Activated CD4-positive, alpha-beta T cell treated with anti-CD3 and anti-CD28 coated beads, Interleukin-2, amount 10 ng/mL, durations not matched to agents 24 days and 14 days (primary cell): Measurements from ENCODE around the gene PHLDA1. TPM values are rescaled to one million over a fixed set of nuclear protein-coding genes. Genes with fewer than 3 reads are reported as not detected.

ENCODE experiments used
- DNase-seq: peaks from one replicate; pipeline ENCODE4 v3.0.0; 2022
- H3K27ac Mint-ChIP-seq: one replicate; pipeline ENCODE4 v1.8.0; 2022; ENCODE audit warnings: mild to moderate bottlenecking, mixed read lengths
- H3K27me3 Mint-ChIP-seq: one replicate; pipeline ENCODE4 v1.8.0; 2022; ENCODE audit warnings: mixed read lengths
- H3K36me3 Mint-ChIP-seq: one replicate; pipeline ENCODE4 v1.8.0; 2022; ENCODE audit warnings: low read depth, mild to moderate bottlenecking, mixed read lengths
- H3K4me1 Mint-ChIP-seq: one replicate; pipeline ENCODE4 v1.8.0; 2021; ENCODE audit warnings: mixed read lengths
- H3K4me3 Mint-ChIP-seq: one replicate; pipeline ENCODE4 v1.8.0; 2022; ENCODE audit warnings: mild to moderate bottlenecking, moderate library complexity, mixed read lengths
- H3K9me3 Mint-ChIP-seq: one replicate; pipeline ENCODE4 v1.8.0; 2021; ENCODE audit warnings: mixed read lengths
- intact Hi-C: fragments of 100-400 bp; cut with micrococcal nuclease; formaldehyde crosslinking; loops from one replicate; pipeline ENCODE4 v1.15.1; 2023
- total RNA-seq: library from RNA; stranded (reverse); gene quantifications from 2 replicates; pipeline ENCODE4 v1.2.3, GENCODE V29; 2022

Gene PHLDA1
- total RNA-seq, 1 donor from 2014 or later, result 60.7 TPM

DNA sequence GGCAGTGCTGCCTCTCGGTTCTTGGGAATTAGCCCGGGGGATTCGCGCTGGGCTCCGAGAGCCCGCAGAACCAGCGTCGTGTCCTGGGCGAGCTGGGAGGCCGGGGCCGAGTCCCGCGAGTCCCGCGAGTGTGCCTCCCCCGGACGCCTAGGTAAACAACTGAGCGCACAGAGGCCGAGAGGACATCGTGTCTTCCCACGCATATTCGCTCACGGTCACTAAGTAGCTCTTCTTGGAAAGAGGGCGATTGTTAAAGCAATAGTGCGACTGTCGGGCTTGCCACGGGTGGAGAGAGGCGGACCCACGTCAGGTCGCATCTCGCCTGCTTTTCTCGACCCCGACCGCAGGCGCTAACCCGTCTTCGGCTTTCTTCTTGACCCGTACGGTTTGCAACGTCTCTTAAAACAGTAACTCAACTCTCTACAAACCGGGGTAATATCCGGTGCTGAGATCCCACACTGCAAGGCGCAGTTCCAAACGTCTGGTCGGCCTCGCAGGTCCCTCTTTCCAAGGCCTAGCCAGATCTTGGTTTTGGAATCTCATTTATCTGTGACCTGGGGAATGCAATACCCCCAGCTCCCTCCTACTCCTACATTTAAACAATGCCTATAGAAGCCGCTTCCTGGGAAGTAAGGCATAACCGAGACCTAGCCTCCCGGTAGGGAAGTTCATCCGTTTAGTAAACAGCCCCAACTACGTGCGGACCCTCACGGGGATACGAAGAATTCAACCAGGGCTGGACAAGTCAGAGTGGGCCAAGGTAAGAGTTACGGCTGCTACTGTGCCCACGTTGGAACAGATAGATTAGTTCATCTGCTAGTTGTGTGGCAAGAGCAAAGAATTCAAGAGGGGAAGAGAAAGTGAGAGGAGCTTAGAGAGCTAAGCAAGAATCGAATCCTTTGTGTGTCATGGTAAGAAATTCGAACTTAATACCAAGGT is 736 bp upstream of the PHLDA1 start:
- Mint-ChIP-seq H3K36me3 (peaks cover 39% of the 10 kb centered on the region), H3K27me3 (peaks cover 2% of the 10 kb centered on the region), H3K4me3 (peak overlapping the region; percentile 99), H3K4me1 (peaks cover 32% of the 10 kb centered on the region), H3K27ac (peak overlapping the region; percentile 99), H3K9me3 (no peaks in the 10 kb centered on the region)
- intact Hi-C loops, result loop anchor here (1.0 to 5.0 kb wide), 6 partner anchors 295 to 640 kb away; partner anchors contain the start of genes BBS10 and GLIPR1L2
- peak; percentile 84 for DNase-seq

DNA sequence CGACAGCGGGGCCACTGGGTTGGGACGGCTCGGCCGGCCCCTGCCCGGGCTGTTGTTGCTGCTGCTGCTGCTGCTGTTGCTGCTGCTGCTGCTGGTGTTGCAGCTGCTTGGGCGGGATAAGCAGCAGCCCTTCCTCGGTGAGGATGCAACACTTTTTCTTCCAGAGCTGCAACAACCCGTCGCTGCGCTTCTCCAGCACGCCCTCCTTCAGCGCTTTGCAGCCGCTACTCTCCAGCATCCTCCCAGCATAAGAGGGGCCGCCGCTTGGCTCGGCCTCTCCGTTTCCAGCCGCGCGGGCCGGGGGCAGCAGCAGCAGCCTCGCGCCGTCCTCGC is 529 bp downstream of the PHLDA1 start:
- H3K4me1 Mint-ChIP-seq, result peaks cover 41% of the 10 kb centered on the region
- intact Hi-C loops, result loop anchor here (1.0 to 5.0 kb wide), 13 partner anchors 11 to 639 kb away; partner anchors contain the start of genes BBS10, GLIPR1, GLIPR1L2 and KRR1
- H3K36me3 Mint-ChIP-seq, result peaks cover 51% of the 10 kb centered on the region

DNA sequence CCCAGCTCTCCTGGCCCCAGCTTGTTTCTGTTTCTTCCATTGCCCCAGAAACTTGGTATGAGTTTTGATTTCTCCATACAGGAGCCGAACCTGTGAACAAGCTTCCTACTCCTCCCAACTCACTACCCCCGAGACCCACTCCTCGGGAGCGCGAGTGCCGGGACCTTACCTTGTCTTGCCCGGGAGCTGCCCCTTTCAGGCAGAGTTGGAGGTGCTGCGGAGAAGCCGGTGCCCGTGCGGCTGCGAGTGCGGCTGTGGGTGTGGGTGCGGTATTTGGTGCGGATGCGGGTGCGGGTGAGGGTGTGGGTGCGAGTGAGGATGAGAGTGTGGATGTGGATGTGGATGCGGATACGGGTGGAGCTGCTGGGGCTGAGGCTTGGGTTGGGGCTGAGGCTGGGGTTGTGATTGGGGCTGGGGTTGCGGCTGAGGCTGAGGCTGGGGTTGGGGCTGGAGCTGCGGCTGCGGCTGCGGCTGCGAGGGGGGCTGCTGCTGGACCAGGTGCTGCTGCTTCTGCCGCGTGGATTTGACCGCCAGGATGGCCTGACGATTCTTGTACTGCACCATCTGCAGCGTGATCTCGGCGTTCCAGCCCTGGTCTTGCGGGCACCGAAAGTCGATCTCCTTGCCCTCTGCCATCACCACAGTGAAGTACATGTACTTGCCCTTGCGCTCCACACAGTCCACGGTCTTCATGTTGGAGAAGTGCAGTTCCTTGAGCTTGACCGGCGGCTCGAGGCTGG is 1.1 kb downstream of the PHLDA1 start:
- DNase-seq, result peak; percentile 91
- Mint-ChIP-seq H3K4me3 (peak overlapping the region; percentile 99), H3K9me3 (no peaks in the 10 kb centered on the region), H3K4me1 (peaks cover 43% of the 10 kb centered on the region), H3K36me3 (peaks cover 57% of the 10 kb centered on the region), H3K27me3 (peaks cover 2% of the 10 kb centered on the region), H3K27ac (peak overlapping the region; percentile 99)
- intact Hi-C loops, result loop anchor here (1.0 to 5.0 kb wide), 13 partner anchors 10 to 638 kb away; partner anchors contain the start of genes BBS10, GLIPR1, GLIPR1L2 and KRR1

More for the DNA sequence above, 529 bp downstream of the PHLDA1 start:
- Mint-ChIP-seq H3K27ac (peak overlapping the region; percentile 99), H3K4me3 (peak overlapping the region; percentile 99), H3K9me3 (no peaks in the 10 kb centered on the region), H3K27me3 (peaks cover 2% of the 10 kb centered on the region)
- no peak for DNase-seq

DNA sequence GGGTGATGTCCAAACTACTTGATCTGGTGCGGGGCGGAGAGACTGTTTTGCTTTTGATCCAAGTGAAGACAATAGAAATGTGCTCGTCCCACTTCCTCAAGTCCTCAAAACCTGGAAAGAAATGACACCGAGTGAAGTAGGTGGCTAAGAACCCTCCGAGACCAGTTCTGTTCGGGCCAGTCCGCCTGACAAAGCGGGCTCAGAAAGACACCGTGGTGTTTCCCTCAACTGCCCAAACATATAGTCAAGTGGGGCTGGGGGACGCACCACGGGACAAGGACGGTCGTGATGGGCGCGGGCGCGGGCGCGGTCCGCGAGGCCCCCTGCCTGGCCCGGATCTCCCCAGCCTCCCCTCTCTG is 1.6 kb downstream of the PHLDA1 start:
- Mint-ChIP-seq H3K9me3 (no peaks in the 10 kb centered on the region), H3K36me3 (peaks cover 58% of the 10 kb centered on the region), H3K27me3 (peaks cover 2% of the 10 kb centered on the region), H3K4me3 (peak overlapping the region; percentile 99), H3K27ac (peak overlapping the region; percentile 99), H3K4me1 (peaks cover 47% of the 10 kb centered on the region)
- intact Hi-C loops, result loop anchor here (2.0 to 5.0 kb wide), 7 partner anchors 55 to 638 kb away; partner anchors contain the start of genes BBS10, GLIPR1, GLIPR1L2 and NAP1L1
- DNase-seq, result peak; percentile 81

DNA sequence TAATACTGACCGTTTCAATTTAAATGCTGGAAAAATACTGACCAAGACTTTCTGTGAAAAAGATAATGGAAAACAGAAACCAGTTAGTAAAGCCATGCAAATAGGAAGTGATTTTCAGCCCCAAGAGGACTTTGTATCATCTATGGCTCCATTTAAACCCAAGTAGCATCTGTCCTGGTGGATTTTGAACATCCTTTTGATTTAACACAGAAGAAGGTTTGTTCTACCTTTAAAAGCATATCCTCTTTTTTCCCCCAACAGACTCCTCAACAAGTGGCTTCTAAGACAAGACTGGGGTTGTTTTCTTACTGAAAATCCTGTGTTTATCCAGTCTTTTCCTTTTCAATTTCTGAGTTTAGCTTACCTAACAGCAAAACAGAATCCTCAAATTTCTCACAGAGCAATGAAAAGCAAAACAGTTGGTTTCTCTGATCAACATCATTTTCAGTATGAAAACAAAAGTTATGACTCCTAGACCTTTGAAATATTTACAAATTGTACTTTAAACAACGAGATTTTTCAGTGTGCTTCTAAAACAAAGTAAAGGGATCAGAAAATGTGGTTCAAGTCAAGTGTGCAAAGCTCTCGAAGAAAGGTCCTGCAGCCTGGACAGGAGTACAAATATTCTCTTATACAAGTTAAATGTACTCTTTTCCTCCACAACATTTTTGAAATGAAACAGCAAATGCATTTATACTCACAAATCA is 2.9 kb downstream of the PHLDA1 start:
- Mint-ChIP-seq H3K27ac (peak overlapping the region; percentile 99), H3K36me3 (peaks cover 60% of the 10 kb centered on the region), H3K27me3 (peaks cover 2% of the 10 kb centered on the region), H3K4me1 (peaks cover 50% of the 10 kb centered on the region), H3K9me3 (no peaks in the 10 kb centered on the region), H3K4me3 (peak overlapping the region; percentile 99)
- intact Hi-C loops, result no loop called here
- DNase-seq, result peak; percentile 53

DNA sequence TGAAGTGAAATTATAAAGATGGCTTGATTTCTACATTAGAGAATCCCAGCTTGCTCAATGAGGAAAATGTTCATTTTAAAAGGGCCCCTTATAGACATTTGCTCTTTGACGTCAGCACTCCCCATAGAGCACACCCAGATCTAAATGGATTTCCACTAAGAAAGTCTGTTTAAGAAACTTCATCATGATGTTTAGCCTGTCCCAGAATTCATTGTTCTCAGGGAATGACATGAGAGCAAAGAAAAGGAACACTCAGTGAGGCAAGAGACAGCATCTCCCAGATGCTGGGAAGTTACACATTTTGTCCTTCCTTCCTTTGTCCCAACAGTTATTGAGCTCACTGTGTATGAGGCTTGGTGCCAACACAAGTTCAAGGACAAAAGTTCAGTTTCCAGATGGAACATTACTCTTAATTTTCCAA is 4.9 kb downstream of the PHLDA1 start:
- no peak for DNase-seq
- intact Hi-C loops, result no loop called here
- H3K4me1 Mint-ChIP-seq, result peaks cover 43% of the 10 kb centered on the region
- H3K4me3 Mint-ChIP-seq, result peak overlapping the region; percentile 68
- peaks cover 57% of the 10 kb centered on the region for H3K36me3 Mint-ChIP-seq
- peaks cover 2% of the 10 kb centered on the region for H3K27me3 Mint-ChIP-seq
- H3K9me3 Mint-ChIP-seq, result no peaks in the 10 kb centered on the region
- H3K27ac Mint-ChIP-seq, result peak overlapping the region; percentile 69

DNA sequence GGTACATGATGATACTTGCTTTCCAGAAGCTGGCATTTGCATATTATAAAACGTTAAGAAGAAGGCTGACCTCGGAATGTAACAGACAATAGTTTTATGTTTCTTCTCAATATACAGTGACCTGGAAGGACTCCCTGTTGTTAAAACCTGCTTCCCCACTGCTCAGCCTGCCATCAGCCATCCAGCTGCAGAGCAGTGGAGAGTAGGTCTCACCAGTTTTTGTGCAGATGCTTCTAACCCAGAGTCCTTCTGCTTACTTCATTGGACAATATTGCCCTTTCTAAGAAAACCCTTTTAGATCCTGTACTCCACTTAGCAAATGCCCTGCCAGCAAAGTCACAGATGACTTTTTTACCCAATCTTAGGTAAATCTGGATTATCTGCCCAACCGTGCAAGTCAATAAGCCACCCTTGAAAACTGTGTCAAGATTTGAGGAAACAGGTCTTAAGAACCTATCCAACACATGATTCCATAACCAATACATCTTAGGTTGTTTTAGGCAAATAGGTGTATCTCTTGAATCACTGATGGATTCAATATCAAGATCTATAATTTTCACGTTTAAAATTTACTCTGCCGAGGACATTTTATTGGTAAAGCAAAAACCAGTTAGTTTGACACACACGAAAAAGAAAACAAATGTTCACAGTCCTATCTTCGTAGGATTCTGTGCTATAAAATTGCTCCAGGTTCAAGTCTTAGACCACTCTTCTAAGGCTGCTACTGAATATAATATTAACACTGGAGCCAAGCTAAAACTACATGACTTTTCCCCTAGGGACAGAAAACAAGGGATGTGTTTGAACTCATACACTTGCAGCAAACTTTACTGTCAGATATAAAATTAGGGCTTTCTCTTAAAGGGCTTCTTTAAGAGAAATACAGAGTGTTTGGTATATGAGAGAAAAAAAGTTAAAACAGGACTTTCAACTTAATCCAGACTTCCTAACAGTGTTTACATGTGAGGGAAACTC is 5.7 kb downstream of the PHLDA1 start:
- Mint-ChIP-seq H3K4me3 (peak overlapping the region; percentile 8), H3K27me3 (peaks cover 2% of the 10 kb centered on the region), H3K4me1 (peaks cover 49% of the 10 kb centered on the region), H3K36me3 (peaks cover 55% of the 10 kb centered on the region), H3K27ac (peak overlapping the region; percentile 69), H3K9me3 (peaks cover 5% of the 10 kb centered on the region)
- DNase-seq, result no peak
- intact Hi-C loops, result no loop called here

DNA sequence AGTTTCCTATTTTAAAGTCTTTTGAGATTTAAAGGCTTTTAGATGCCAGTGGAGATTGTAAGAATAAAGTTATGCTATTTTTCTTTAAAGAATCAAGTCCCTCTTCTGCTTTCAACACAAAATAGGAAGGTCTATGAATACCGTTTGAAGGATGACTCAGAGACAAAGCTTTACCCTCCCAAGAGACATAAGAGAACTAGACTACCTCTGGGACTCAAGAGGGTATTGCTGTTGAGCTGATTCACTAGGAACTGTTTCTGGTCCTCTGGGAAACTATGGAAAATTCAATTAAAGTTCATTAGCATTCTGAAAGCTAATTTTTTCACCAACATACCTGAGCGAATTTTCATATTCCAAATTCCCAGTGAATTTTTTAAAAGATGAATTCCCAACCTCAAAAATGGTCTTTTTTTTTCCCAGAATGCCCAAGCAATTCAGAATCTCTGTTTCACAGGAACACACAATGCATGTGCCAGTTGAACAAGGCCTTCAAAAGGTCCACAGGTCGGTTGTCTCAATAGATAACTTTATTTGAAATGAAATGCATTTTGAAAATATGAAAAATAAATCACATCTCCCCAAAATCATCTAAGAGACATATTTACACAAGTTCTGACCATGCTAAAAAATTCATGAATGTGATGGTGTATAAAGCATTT is 6.5 kb downstream of the PHLDA1 start:
- intact Hi-C loops, result no loop called here
- peaks cover 47% of the 10 kb centered on the region for H3K36me3 Mint-ChIP-seq

DNA sequence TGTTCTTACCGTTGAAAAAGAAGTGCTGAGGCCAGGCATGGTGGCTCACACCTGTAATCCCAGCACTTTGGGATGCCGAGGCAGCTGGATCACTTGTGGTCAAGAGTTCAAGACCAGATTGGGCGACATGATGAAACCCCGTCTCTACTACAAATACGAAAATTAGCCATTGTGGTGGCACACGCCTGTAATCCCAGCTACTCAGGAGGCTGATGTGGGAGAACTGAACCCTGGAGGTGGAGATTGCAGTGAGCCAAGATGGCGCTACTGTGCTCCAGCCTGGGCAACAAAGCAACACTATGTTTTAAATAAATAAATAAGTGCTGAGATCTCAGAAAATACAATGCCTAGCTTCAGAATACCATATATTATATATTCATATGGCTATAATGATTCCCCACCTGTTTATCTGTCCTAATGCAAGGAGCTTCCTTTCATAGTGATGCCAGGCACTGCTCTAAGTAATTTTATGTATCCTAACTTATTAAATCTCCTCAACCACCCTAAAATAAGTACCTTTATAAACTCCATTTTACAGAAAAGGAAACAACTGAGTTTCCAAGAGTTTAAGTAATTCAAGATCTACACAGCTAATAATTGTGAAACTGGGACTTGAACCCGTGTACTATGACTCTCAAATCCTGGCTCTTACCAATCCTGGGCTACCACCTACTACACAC is 7.3 kb downstream of the PHLDA1 start:
- DNase-seq, result no peak
- Mint-ChIP-seq H3K36me3 (peaks cover 39% of the 10 kb centered on the region), H3K27ac (peak overlapping the region; percentile 48), H3K27me3 (no peaks in the 10 kb centered on the region), H3K4me1 (peaks cover 57% of the 10 kb centered on the region), H3K9me3 (peaks cover 5% of the 10 kb centered on the region), H3K4me3 (no peak overlapping the region)
- intact Hi-C loops, result no loop called here

More for the DNA sequence above, 6.5 kb downstream of the PHLDA1 start:
- no peak overlapping the region for H3K4me3 Mint-ChIP-seq
- peaks cover 5% of the 10 kb centered on the region for H3K9me3 Mint-ChIP-seq
- no peak for DNase-seq
- peaks cover 51% of the 10 kb centered on the region for H3K4me1 Mint-ChIP-seq
- no peaks in the 10 kb centered on the region for H3K27me3 Mint-ChIP-seq
- peak overlapping the region; percentile 48 for H3K27ac Mint-ChIP-seq

DNA sequence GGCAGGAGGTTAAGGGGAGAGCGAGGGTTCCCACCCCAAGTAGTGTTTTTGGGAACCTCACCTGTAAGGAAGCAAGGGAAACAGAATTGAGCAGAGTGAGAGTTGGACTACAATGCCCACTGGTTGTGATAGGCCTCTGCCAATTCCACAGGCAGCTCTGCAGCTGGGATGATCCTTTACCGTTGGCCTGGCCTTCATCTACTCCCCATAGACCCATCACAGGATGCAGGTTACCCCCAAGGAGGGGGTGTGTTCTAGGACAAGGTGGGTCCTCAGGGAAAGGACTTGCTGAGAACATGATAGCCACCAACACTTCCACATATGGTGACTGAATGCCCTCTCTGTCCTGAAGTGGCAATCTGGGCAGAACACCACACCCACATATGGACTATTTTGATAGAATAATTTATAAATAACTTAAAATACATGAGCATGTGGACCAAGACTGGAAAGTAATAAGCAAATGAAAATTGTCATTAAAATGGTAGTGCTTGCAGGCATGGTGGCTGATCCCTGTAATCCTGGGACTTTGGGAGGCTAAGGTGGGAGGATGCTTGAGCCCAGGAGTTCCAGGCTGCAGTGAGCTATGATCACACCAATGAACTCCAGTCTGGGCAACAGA is 8.4 kb downstream of the PHLDA1 start:
- no peak for DNase-seq
- Mint-ChIP-seq H3K9me3 (peaks cover 5% of the 10 kb centered on the region), H3K4me3 (no peak overlapping the region), H3K36me3 (peaks cover 29% of the 10 kb centered on the region), H3K27me3 (no peaks in the 10 kb centered on the region), H3K4me1 (peaks cover 59% of the 10 kb centered on the region), H3K27ac (peak overlapping the region; percentile 43)
- intact Hi-C loops, result no loop called here

DNA sequence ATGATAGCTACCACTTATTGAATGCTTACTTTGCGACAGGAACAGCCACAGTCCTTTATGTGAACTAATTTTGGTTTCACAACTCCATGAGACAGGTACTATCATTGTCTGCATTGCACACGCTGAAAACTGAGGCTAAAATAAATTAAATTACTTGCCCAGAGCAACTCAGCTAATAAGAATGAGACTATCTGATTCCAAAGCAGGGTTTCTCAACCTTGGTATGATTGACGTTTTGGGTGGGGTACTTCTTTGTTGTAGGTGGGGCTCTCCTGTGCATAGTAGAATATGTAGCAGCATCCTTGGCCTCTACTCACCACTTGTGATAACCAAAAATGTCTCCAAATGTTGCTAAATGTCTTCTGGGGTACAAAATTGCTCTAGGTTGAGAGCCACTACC is 9.1 kb downstream of the PHLDA1 start:
- intact Hi-C loops, result no loop called here

More for the DNA sequence above, 9.1 kb downstream of the PHLDA1 start:
- DNase-seq, result no peak
- H3K27ac Mint-ChIP-seq, result peak overlapping the region; percentile 43
- peaks cover 5% of the 10 kb centered on the region for H3K9me3 Mint-ChIP-seq
- H3K36me3 Mint-ChIP-seq, result peaks cover 27% of the 10 kb centered on the region
- no peak overlapping the region for H3K4me3 Mint-ChIP-seq
- H3K4me1 Mint-ChIP-seq, result peaks cover 60% of the 10 kb centered on the region
- no peaks in the 10 kb centered on the region for H3K27me3 Mint-ChIP-seq
